GM23338 (cell line): ENCODE measurements around the gene MAGI1. TPM values are rescaled to one million over a fixed set of nuclear protein-coding genes. Genes with fewer than 3 reads are reported as not detected.
A peak's percentile ranks its signal among the peaks of the same experiment; 100 is the strongest.

Source experiments
- ATAC-seq: fragments of 200-7000 bp; cut with Tn5 transposase; 3 replicates; pipeline ENCODE4 v1.9.1; 2020
- DNase-seq: peaks from one replicate; pipeline ENCODE4 v3.0.0-alpha.2; 2015; ENCODE audit warnings: low spot score
- H2AFZ ChIP-seq: fragments of 200-600 bp; sonication (generic); 2 replicates; pipeline ENCODE4 v1.8.0; 2016; ENCODE audit warnings: antibody characterized with exemption, mild to moderate bottlenecking, moderate library complexity
- H3F3A ChIP-seq: fragments of 200-600 bp; sonication (generic); replicated peaks from 2 replicates; pipeline ENCODE4 v1.8.0; 2017; ENCODE audit warnings: antibody characterized with exemption, mixed run types, low read depth
- H3K27ac ChIP-seq: fragments of 200-600 bp; sonication (generic); 2 replicates; pipeline ENCODE4 v1.6.1; 2016; ENCODE audit warnings: low read depth
- H3K27me3 ChIP-seq: fragments of 200-600 bp; sonication (generic); 2 replicates; pipeline ENCODE4 v1.8.0; 2016; ENCODE audit warnings: mild to moderate bottlenecking, mixed run types, moderate library complexity; ENCODE audit not compliant: insufficient read depth
- H3K36me3 ChIP-seq: fragments of 200-600 bp; sonication (generic); 2 replicates; pipeline ENCODE4 v1.8.0; 2016; ENCODE audit warnings: mild to moderate bottlenecking; ENCODE audit not compliant: insufficient read depth
- H3K4me1 ChIP-seq: fragments of 200-600 bp; sonication (generic); 2 replicates; pipeline ENCODE4 v1.8.0; 2016; ENCODE audit warnings: mild to moderate bottlenecking, moderate library complexity; ENCODE audit not compliant: insufficient read depth
- H3K4me2 ChIP-seq: fragments of 200-600 bp; sonication (generic); 2 replicates; pipeline ENCODE4 v1.7.1; 2017; ENCODE audit warnings: mixed run types
- H3K4me3 ChIP-seq: fragments of 200-600 bp; sonication (generic); 2 replicates; pipeline ENCODE4 v1.6.1; 2016; ENCODE audit warnings: mixed run types
- H3K79me2 ChIP-seq: fragments of 200-600 bp; sonication (generic); replicated peaks from 2 replicates; pipeline ENCODE4 v1.8.0; 2017; ENCODE audit warnings: mild to moderate bottlenecking; ENCODE audit not compliant: insufficient read depth
- H3K9me2 ChIP-seq: fragments of 200-600 bp; sonication (generic); 2 replicates; pipeline ENCODE4 v1.8.0; 2017; ENCODE audit not compliant: insufficient read depth
- H4K20me1 ChIP-seq: fragments of 200-600 bp; sonication (generic); replicated peaks from 2 replicates; pipeline ENCODE4 v1.8.0; 2017; ENCODE audit warnings: mild to moderate bottlenecking; ENCODE audit not compliant: insufficient read depth
- H3K27ac Mint-ChIP-seq: 2 replicates; pipeline ENCODE4 v1.8.0; 2020; ENCODE audit warnings: inconsistent platforms, mild to moderate bottlenecking, moderate library complexity, mixed read lengths
- H3K27me3 Mint-ChIP-seq: 3 replicates; pipeline ENCODE4 v1.8.0; 2022; ENCODE audit warnings: low read depth, mild to moderate bottlenecking, moderate library complexity, mixed read lengths, inconsistent platforms; ENCODE audit not compliant: insufficient read depth, poor library complexity
- H3K36me3 Mint-ChIP-seq: 3 replicates; pipeline ENCODE4 v1.8.0; 2021; ENCODE audit warnings: low read depth, mild to moderate bottlenecking, inconsistent platforms, moderate library complexity, mixed read lengths
- H3K4me1 Mint-ChIP-seq: 3 replicates; pipeline ENCODE4 v1.8.0; 2020; ENCODE audit warnings: mild to moderate bottlenecking, inconsistent platforms, mixed read lengths
- H3K4me3 Mint-ChIP-seq: 3 replicates; pipeline ENCODE4 v1.8.0; 2021; ENCODE audit warnings: moderate library complexity, mild to moderate bottlenecking, inconsistent platforms, mixed read lengths
- H3K9me3 Mint-ChIP-seq: 3 replicates; pipeline ENCODE4 v1.8.0; 2020; ENCODE audit warnings: moderate library complexity, mild to moderate bottlenecking, inconsistent platforms, mixed read lengths
- CTCF ChIP-seq, 2 experiments: fragments of 200-600 bp in 1 of 2; sonication (generic) in 1 of 2; conservative IDR thresholded peaks; 2 replicates each; pipeline versions ENCODE4 v1.5.1 to v1.6.1; 2016 to 2017; ENCODE audit warnings: antibody characterized with exemption in 2 of 2, low read depth in 2 of 2, mild to moderate bottlenecking in 2 of 2, moderate library complexity in 1 of 2
- EZH2 ChIP-seq: fragments of 200-600 bp; sonication (generic); IDR thresholded peaks from one replicate; pipeline ENCODE4 v1.8.0; 2017; ENCODE audit warnings: antibody characterized with exemption, mild to moderate bottlenecking, low read depth; ENCODE audit not compliant: unreplicated experiment
- EZH2phosphoT487 ChIP-seq: fragments of 200-600 bp; sonication (generic); IDR thresholded peaks from one replicate; pipeline ENCODE4 v1.8.1; 2018; ENCODE audit warnings: antibody characterized with exemption; ENCODE audit not compliant: unreplicated experiment
- JUNB ChIP-seq: IDR thresholded peaks from one replicate; pipeline ENCODE4 v1.6.1; 2016; ENCODE audit warnings: antibody characterized with exemption; ENCODE audit not compliant: unreplicated experiment
- NANOG ChIP-seq: IDR thresholded peaks from 2 replicates; pipeline ENCODE4 v1.6.1; 2016; ENCODE audit warnings: antibody characterized with exemption, borderline replicate concordance
- POLR2AphosphoS5 ChIP-seq: IDR thresholded peaks from 2 replicates; pipeline ENCODE4 v1.6.1; 2016; ENCODE audit warnings: antibody characterized with exemption, low read depth
- REST ChIP-seq: IDR thresholded peaks from one replicate; pipeline ENCODE4 v1.6.1; 2018; ENCODE audit warnings: antibody characterized with exemption; ENCODE audit not compliant: unreplicated experiment
- STAT1 ChIP-seq: IDR thresholded peaks from one replicate; pipeline ENCODE4 v1.6.1; 2016; ENCODE audit warnings: antibody characterized with exemption; ENCODE audit not compliant: unreplicated experiment
- ZNF331 ChIP-seq: fragments of 250-450 bp; sonication (Bioruptor Pico); IDR thresholded peaks from 2 replicates; pipeline ENCODE4 v1.5.0; 2020; ENCODE audit warnings: low read depth, mild to moderate bottlenecking, moderate library complexity
- polyA plus RNA-seq: library from polyadenylated mRNA; unstranded; fragments of >200 nt; fragmentation: Nextera tagmentation; extraction: Ambion mirVana; gene quantifications from 2 replicates; pipeline ENCODE4 v1.2.1, GENCODE V29; 2016
- total RNA-seq: library from RNA; depleted of rRNA; stranded (reverse); fragments of >200 nt; shearing (Covaris generic); gene quantifications from 2 replicates; pipeline ENCODE4 v1.2.3, GENCODE V29; 2014
- TF ChIP-seq, protein P1 (sequence below): fragments of 250-450 bp; sonication (Bioruptor Pico); IDR thresholded peaks from 2 replicates; pipeline ENCODE4 v1.5.0; 2020; ENCODE audit warnings: mild to moderate bottlenecking, moderate library complexity

Gene MAGI1
- total and polyA plus RNA-seq, 2 experiments from 2014 or later = 27.4 to 71.2 TPM

GRCh38 chr3:65776081-65776480, 262.6 kb downstream of the MAGI1 start (continued):
- no peak for TF ChIP-seq REST
- no peak for TF ChIP-seq EZH2

- H3K9me2 ChIP-seq = no peaks in the 10 kb centered on the region
- ATAC-seq (no peak), DNase-seq (no peak)
- peaks cover 13% of the 10 kb centered on the region for H3K4me1 ChIP-seq
- no peaks in the 10 kb centered on the region for H3K27me3 ChIP-seq
- H3K9me3 Mint-ChIP-seq = no peaks in the 10 kb centered on the region
- no peaks in the 10 kb centered on the region for H3F3A ChIP-seq
- H3K4me1 Mint-ChIP-seq = peaks cover 21% of the 10 kb centered on the region
- H3K27me3 Mint-ChIP-seq = peaks cover 2% of the 10 kb centered on the region
- 0 out of 2 replicates have a peak overlapping the region, but pooled peaks have one; percentile 24 for H3K27ac ChIP-seq
- H3K4me3 Mint-ChIP-seq = no peak overlapping the region
- peaks cover 19% of the 10 kb centered on the region for H3K79me2 ChIP-seq
- H3K27ac Mint-ChIP-seq = no peak overlapping the region
- H3K4me2 ChIP-seq = no peak overlapping the region
- H3K36me3 Mint-ChIP-seq = no peaks in the 10 kb centered on the region
- no peaks in the 10 kb centered on the region for H3K36me3 ChIP-seq
- H4K20me1 ChIP-seq = no peaks in the 10 kb centered on the region
- no peak overlapping the region for H3K4me3 ChIP-seq
- no peak overlapping the region for H2AFZ ChIP-seq
- TF ChIP-seq REST (no peak), EZH2phosphoT487 (no peak), STAT1 (no peak), EZH2 (no peak), POLR2AphosphoS5 (no peak), CTCF (conservative IDR thresholded peaks at IDR 0.05; ENCODE audit: low read depth in 2 of 2) (no peak), JUNB (no peak), NANOG (no peak), ZNF331 (no peak)
- TF ChIP-seq, protein P1, sequence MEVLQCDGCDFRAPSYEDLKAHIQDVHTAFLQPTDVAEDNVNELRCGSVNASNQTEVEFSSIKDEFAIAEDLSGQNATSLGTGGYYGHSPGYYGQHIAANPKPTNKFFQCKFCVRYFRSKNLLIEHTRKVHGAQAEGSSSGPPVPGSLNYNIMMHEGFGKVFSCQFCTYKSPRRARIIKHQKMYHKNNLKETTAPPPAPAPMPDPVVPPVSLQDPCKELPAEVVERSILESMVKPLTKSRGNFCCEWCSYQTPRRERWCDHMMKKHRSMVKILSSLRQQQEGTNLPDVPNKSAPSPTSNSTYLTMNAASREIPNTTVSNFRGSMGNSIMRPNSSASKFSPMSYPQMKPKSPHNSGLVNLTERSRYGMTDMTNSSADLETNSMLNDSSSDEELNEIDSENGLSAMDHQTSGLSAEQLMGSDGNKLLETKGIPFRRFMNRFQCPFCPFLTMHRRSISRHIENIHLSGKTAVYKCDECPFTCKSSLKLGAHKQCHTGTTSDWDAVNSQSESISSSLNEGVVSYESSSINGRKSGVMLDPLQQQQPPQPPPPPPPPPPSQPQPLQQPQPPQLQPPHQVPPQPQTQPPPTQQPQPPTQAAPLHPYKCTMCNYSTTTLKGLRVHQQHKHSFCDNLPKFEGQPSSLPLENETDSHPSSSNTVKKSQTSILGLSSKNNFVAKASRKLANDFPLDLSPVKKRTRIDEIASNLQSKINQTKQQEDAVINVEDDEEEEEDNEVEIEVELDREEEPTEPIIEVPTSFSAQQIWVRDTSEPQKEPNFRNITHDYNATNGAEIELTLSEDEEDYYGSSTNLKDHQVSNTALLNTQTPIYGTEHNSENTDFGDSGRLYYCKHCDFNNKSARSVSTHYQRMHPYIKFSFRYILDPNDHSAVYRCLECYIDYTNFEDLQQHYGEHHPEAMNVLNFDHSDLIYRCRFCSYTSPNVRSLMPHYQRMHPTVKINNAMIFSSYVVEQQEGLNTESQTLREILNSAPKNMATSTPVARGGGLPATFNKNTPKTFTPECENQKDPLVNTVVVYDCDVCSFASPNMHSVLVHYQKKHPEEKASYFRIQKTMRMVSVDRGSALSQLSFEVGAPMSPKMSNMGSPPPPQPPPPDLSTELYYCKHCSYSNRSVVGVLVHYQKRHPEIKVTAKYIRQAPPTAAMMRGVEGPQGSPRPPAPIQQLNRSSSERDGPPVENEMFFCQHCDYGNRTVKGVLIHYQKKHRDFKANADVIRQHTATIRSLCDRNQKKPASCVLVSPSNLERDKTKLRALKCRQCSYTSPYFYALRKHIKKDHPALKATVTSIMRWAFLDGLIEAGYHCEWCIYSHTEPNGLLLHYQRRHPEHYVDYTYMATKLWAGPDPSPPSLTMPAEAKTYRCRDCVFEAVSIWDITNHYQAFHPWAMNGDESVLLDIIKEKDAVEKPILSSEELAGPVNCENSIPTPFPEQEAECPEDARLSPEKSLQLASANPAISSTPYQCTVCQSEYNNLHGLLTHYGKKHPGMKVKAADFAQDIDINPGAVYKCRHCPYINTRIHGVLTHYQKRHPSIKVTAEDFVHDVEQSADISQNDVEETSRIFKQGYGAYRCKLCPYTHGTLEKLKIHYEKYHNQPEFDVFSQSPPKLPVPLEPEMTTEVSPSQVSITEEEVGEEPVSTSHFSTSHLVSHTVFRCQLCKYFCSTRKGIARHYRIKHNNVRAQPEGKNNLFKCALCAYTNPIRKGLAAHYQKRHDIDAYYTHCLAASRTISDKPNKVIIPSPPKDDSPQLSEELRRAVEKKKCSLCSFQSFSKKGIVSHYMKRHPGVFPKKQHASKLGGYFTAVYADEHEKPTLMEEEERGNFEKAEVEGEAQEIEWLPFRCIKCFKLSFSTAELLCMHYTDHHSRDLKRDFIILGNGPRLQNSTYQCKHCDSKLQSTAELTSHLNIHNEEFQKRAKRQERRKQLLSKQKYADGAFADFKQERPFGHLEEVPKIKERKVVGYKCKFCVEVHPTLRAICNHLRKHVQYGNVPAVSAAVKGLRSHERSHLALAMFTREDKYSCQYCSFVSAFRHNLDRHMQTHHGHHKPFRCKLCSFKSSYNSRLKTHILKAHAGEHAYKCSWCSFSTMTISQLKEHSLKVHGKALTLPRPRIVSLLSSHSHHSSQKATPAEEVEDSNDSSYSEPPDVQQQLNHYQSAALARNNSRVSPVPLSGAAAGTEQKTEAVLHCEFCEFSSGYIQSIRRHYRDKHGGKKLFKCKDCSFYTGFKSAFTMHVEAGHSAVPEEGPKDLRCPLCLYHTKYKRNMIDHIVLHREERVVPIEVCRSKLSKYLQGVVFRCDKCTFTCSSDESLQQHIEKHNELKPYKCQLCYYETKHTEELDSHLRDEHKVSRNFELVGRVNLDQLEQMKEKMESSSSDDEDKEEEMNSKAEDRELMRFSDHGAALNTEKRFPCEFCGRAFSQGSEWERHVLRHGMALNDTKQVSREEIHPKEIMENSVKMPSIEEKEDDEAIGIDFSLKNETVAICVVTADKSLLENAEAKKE (CRISPR knock-in tag) = no peak
Measured at GRCh38 chr3:65772758-65773157, 266.0 kb downstream of the MAGI1 start.
